Mammary epithelial cell (primary cell): Measurements from ENCODE around the gene ABCC4.

ENCODE experiments used
- EZH2 ChIP-seq: IDR thresholded peaks from 2 replicates; pipeline ENCODE4 v1.6.1; 2012; ENCODE audit warnings: low read length, inconsistent platforms, borderline replicate concordance
- TF ChIP-seq, protein P1 (sequence below), 2 donors: IDR thresholded peaks in 1 of 2; conservative IDR thresholded peaks in 1 of 2; 2 replicates each; pipeline ENCODE4 v1.5.1; 2011 to 2012; ENCODE audit warnings: inconsistent platforms in 2 of 2, low read length in 2 of 2, mild to moderate bottlenecking in 2 of 2, control low read depth in 1 of 2, low read depth in 1 of 2; ENCODE audit not compliant: insufficient read depth in 1 of 2; ENCODE audit errors: extremely low read depth in 1 of 2

DNA sequence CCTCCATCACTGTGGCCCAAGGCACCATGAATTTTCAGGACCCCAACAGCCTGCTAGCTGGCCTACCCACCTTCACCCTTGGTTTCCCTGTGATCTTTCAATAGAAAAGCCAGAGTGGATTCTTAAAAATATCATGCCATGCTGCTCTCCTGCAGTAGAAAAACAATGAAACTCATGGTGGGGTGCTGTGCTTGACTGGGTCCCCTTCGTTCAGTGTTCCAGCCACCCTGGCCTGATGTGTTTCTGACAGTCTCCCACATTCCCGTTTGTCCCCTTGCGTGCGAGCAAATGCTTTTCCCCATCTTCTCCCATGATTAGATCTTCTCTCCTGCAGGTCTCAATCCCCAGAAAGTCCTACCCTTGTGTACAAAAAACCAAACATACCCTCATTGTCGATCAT is 43.2 kb downstream of the ABCC4 start:
- TF ChIP-seq, protein P1, sequence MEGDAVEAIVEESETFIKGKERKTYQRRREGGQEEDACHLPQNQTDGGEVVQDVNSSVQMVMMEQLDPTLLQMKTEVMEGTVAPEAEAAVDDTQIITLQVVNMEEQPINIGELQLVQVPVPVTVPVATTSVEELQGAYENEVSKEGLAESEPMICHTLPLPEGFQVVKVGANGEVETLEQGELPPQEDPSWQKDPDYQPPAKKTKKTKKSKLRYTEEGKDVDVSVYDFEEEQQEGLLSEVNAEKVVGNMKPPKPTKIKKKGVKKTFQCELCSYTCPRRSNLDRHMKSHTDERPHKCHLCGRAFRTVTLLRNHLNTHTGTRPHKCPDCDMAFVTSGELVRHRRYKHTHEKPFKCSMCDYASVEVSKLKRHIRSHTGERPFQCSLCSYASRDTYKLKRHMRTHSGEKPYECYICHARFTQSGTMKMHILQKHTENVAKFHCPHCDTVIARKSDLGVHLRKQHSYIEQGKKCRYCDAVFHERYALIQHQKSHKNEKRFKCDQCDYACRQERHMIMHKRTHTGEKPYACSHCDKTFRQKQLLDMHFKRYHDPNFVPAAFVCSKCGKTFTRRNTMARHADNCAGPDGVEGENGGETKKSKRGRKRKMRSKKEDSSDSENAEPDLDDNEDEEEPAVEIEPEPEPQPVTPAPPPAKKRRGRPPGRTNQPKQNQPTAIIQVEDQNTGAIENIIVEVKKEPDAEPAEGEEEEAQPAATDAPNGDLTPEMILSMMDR (conservative IDR thresholded peaks at IDR 0.05 in 1 of 2, IDR thresholded peaks at IDR 0.05 in 1 of 2; ENCODE audit: extremely low read depth in 1 of 2, insufficient read depth in 1 of 2, low read depth in 1 of 2, low read length in 2 of 2) = no peak
- TF ChIP-seq EZH2 = no peak
